ENCODE results near the gene AMN. TPM values are rescaled to one million over a fixed set of nuclear protein-coding genes. Genes with fewer than 3 reads are reported as not detected.

Gene AMN
- total RNA-seq, 4 donors from 2014 or later: 0.59 TPM; not detected in 3

DNA sequence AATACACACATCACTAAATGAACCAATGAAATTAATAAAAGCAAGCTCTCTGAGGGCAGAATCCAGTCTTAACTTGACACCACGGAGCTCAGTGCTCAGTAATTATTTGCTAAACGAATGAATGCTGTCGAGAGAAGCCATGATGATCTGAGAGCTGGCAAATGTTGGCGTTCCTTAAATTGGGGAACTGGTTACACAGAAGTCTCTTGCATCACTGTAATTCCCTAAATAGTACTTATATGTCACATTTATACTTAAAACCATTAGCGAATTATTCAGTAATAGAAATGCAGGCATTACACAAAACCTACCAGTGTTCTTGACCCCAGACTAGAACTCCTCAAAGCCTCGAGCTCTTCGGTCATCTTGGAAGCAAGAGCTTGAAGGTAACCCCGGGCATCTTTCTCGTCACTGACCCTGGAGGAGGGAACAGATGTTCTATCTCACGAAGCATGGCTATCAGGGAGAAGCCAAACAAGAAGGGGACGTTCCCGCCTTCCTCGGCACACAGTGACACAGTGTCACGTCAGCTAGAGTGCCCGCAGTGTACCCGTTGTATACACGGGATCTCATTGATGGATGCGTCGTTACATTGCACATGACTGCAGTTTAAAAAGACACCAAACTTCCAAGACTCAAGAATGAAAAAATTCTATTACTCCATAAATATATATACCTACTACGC, 43.6 kb downstream of the AMN start:
- WGBS, 2 donors (ENCODE audit: low coverage in 1 of 2): 88 to 95% methylated on average over 11 to 20 of the region's 20 CpGs
- ATAC-seq: no peak
- Histone ChIP-seq H3K9me3 (no peaks in the 10 kb centered on the region), H3K4me3 (no peak overlapping the region), H3K27me3 (no peaks in the 10 kb centered on the region), H3K27ac (no peak overlapping the region), H3K36me3 (peaks cover 0 to 100% of the 10 kb centered on the region in 2 donors), H3K4me1 (no peaks in the 10 kb centered on the region)
- TF ChIP-seq POLR2AphosphoS5 (IDR thresholded peaks at IDR 0.05) (no peak), POLR2A (IDR thresholded peaks at IDR 0.05) (no peak), EP300 (IDR thresholded peaks at IDR 0.05) (no peak)
- TF ChIP-seq, protein P1, sequence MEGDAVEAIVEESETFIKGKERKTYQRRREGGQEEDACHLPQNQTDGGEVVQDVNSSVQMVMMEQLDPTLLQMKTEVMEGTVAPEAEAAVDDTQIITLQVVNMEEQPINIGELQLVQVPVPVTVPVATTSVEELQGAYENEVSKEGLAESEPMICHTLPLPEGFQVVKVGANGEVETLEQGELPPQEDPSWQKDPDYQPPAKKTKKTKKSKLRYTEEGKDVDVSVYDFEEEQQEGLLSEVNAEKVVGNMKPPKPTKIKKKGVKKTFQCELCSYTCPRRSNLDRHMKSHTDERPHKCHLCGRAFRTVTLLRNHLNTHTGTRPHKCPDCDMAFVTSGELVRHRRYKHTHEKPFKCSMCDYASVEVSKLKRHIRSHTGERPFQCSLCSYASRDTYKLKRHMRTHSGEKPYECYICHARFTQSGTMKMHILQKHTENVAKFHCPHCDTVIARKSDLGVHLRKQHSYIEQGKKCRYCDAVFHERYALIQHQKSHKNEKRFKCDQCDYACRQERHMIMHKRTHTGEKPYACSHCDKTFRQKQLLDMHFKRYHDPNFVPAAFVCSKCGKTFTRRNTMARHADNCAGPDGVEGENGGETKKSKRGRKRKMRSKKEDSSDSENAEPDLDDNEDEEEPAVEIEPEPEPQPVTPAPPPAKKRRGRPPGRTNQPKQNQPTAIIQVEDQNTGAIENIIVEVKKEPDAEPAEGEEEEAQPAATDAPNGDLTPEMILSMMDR (IDR thresholded peaks at IDR 0.05): no peak

DNA sequence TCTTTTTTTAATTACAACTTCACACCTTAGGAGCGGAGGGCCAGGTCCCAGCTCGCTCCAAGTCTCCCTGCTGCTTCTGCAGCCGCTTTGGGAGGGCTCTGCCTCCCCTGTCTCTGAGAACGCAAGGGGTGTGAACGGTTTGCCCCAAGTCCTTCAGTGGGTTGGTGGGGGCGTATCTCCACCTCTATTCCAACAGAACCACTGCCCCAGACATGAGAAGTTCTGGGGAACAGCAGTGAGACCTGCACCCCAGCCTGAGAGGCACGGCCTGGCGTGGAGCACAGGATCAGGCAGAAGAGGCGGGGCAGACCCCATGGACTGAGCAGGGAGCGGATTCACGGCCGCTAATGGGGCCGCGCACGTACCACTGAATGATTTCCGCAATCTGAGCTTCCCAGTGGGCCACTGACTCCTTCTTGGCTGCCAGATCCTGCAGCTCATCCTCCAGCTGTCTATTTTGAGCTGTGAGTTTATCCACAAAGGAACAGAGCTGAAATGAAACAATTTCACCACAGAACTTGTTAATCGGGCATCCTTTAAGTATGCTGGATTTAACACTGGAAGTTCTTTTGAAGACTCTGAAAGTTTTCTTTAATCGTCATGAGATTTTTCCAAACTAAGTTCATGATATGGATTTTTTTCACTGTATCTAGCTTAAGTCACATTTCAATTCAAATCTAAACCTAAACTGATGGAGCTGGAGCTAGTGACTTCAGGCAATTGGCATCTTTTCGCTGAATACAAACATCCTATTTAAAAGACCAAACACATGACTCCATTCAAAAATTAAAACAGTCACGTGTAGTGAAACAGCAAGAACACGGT, 44.4 kb downstream of the AMN start:
- ATAC-seq: no peak
- peaks cover 0 to 100% of the 10 kb centered on the region in 2 donors for H3K36me3 ChIP-seq
- no peak overlapping the region for H3K4me3 ChIP-seq
- TF ChIP-seq POLR2AphosphoS5 (IDR thresholded peaks at IDR 0.05) (no peak), EP300 (IDR thresholded peaks at IDR 0.05) (no peak), POLR2A (IDR thresholded peaks at IDR 0.05) (no peak)
- TF ChIP-seq, protein P1 (IDR thresholded peaks at IDR 0.05): no peak
- H3K27me3 ChIP-seq: no peaks in the 10 kb centered on the region
- H3K4me1 ChIP-seq: no peaks in the 10 kb centered on the region
- H3K9me3 ChIP-seq: no peaks in the 10 kb centered on the region
- no peak overlapping the region for H3K27ac ChIP-seq
- WGBS, 2 donors (ENCODE audit: low coverage in 1 of 2): 75 to 90% methylated on average over 6 to 8 of the region's 21 CpGs

DNA sequence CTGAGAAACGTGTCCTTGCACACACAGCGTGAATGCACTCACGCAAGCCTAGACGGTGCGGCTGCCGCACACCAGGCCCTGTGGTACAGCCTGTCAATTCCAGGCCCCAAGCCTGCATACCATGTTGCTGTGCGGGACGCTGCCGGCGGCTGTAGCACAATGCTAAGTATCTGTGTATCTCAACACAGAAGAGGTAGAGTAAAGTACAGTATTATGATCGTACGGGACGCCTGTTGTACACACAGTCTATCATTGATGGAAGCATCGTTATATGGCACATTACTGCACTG, 45.0 kb downstream of the AMN start:
- Histone ChIP-seq H3K9me3 (no peaks in the 10 kb centered on the region), H3K27me3 (no peaks in the 10 kb centered on the region), H3K4me1 (no peaks in the 10 kb centered on the region), H3K27ac (no peak overlapping the region), H3K4me3 (no peak overlapping the region), H3K36me3 (peaks cover 0 to 100% of the 10 kb centered on the region in 2 donors)
- WGBS, 2 donors (ENCODE audit: low coverage in 1 of 2): 93 to 95% methylated on average over 6 to 13 of the region's 14 CpGs
- ATAC-seq: no peak
- TF ChIP-seq POLR2AphosphoS5 (IDR thresholded peaks at IDR 0.05) (no peak), POLR2A (IDR thresholded peaks at IDR 0.05) (no peak), EP300 (IDR thresholded peaks at IDR 0.05) (no peak)
- TF ChIP-seq, protein P1 (IDR thresholded peaks at IDR 0.05): no peak

DNA sequence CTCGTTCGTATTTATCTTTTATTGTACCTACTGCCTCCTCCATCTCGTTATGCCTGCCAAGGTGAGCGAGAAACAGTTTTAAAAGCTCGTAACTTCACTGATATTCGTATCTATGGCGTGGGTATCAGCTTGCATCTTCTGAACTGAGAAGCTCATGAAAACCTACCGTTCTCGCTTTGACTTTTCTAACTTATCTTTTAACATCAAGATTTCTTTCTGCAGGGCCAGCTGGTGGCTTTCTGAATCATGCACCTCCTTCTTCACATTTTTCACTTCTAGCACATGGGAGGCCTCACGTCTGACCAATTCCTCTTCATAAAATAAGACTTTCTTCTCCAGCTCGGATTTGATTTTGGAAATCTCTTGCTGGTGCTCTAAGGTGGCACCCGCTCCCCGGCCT, 45.8 kb downstream of the AMN start:
- TF ChIP-seq, protein P1 (IDR thresholded peaks at IDR 0.05): no peak
- TF ChIP-seq POLR2A (IDR thresholded peaks at IDR 0.05): no peak

More for the DNA sequence above, 45.8 kb downstream of the AMN start:
- peaks cover 0 to 100% of the 10 kb centered on the region in 2 donors for H3K36me3 ChIP-seq
- H3K4me1 ChIP-seq: no peaks in the 10 kb centered on the region
- WGBS, 2 donors (ENCODE audit: low coverage in 1 of 2): 84 to 93% methylated on average over 9 to 13 of the region's 13 CpGs
- no peaks in the 10 kb centered on the region for H3K27me3 ChIP-seq
- ATAC-seq: no peak
- H3K4me3 ChIP-seq: no peak overlapping the region
- no peak overlapping the region for H3K27ac ChIP-seq
- H3K9me3 ChIP-seq: no peaks in the 10 kb centered on the region

Measured in gastroesophageal sphincter (tissue), 4 donors.